ENCODE measurements around the gene P2RX4. TPM values are rescaled to one million over a fixed set of nuclear protein-coding genes. Genes with fewer than 3 reads are reported as not detected.

P2RX4 gene
- polyA plus RNA-seq, 1 donor: 91.9 TPM

DNA sequence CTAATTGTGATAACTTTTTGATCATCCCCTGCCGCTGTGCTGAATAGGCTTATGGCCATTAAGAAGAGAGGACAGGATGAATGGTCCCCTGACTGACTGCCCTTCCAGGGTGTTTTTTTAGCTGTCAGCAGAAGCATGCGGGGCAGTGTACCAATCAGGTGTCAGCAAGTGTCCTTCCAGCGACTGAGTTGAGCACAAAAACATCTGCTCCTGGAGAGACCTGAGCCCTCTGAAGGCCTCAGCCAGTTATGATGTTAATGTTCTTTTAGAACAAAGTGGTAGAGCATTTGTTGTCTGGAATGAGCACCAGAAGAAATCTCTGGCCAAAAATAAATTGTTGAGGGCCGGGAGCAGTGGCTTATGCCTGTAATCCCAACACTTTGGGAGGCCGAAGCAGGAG lies 39.8 kb upstream of the P2RX4 start:
- Histone ChIP-seq H3K36me3 (ENCODE audit: control insufficient read depth, insufficient read depth, low read length) (no peaks in the 10 kb centered on the region), H3K9me3 (ENCODE audit: control insufficient read depth, low read depth, low read length) (no peaks in the 10 kb centered on the region), H3K4me1 (ENCODE audit: control insufficient read depth, insufficient read depth, low read length) (no peaks in the 10 kb centered on the region), H3K27ac (ENCODE audit: low read length) (no peak overlapping the region), H3K27me3 (ENCODE audit: control insufficient read depth, insufficient read depth, low read length) (no peaks in the 10 kb centered on the region), H3K4me3 (ENCODE audit: low read length) (no peak overlapping the region)
- no CpG with 5 or more reads among the region's 5 CpGs for WGBS (ENCODE audit: insufficient coverage, low lambda C conversion rate)
- DNase-seq: no peak

DNA sequence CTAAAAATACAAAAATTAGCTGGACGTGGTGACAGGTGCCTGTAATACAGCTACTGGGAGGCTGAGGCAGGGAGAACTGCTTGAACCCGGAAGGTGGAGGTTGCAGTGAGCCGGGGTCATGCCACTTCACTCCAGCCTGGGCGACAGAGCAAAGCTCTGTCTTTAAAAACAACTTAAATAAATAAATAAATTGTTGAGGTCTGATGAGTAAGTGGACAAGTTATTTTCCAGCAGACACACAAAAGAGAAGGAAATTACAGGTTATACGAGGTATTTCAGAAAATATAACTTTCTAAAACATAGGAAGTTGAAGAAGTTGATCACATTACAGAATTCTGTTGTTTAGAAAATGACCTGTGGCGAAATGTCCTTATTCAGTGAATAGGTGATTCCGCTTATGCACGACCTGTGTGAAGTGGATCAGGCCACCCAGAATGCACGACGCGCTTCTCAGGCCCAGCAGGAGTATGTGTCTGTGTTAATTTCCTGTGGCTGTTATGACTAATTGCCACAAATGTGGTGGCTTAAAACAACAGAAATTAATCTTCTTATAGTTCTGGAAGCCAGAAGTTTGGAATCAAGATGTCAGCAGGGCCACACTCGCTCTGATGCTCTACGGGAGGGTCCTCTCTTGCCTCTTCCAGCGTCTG lies 39.2 kb upstream of the P2RX4 start:
- DNase-seq: no peak
- no CpG with 5 or more reads among the region's 14 CpGs for WGBS (ENCODE audit: insufficient coverage, low lambda C conversion rate)
- no peak overlapping the region for H3K4me3 ChIP-seq (ENCODE audit: low read length)
- H3K36me3 ChIP-seq (ENCODE audit: control insufficient read depth, insufficient read depth, low read length): no peaks in the 10 kb centered on the region
- no peaks in the 10 kb centered on the region for H3K4me1 ChIP-seq (ENCODE audit: control insufficient read depth, insufficient read depth, low read length)
- no peaks in the 10 kb centered on the region for H3K27me3 ChIP-seq (ENCODE audit: control insufficient read depth, insufficient read depth, low read length)
- no peaks in the 10 kb centered on the region for H3K9me3 ChIP-seq (ENCODE audit: control insufficient read depth, low read depth, low read length)
- no peak overlapping the region for H3K27ac ChIP-seq (ENCODE audit: low read length)

DNA sequence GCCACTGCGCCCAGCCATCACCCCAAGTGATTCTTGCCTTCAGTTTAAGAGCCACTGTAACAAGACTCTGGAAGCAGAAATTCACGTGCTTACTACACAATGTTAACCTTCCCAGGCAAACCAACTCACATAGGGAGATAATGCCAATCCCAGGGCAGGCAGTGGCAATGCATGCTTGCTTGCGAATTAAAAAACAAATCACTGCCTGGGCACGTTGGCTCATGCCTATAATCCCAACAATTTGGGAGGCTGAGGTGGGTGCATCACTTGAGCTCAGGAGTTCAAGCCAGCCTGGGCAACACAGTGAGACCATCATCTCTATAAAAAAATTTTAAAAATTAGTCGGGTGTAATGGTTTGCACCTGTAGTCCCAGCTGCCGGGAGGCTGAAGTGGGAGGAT lies 37.8 kb upstream of the P2RX4 start:
- no peaks in the 10 kb centered on the region for H3K27me3 ChIP-seq (ENCODE audit: control insufficient read depth, insufficient read depth, low read length)
- no CpG with 5 or more reads among the region's 6 CpGs for WGBS (ENCODE audit: insufficient coverage, low lambda C conversion rate)
- H3K36me3 ChIP-seq (ENCODE audit: control insufficient read depth, insufficient read depth, low read length): no peaks in the 10 kb centered on the region
- no peak for DNase-seq
- H3K4me1 ChIP-seq (ENCODE audit: control insufficient read depth, insufficient read depth, low read length): no peaks in the 10 kb centered on the region
- H3K27ac ChIP-seq (ENCODE audit: low read length): no peak overlapping the region
- no peak overlapping the region for H3K4me3 ChIP-seq (ENCODE audit: low read length)
- H3K9me3 ChIP-seq (ENCODE audit: control insufficient read depth, low read depth, low read length): no peaks in the 10 kb centered on the region

DNA sequence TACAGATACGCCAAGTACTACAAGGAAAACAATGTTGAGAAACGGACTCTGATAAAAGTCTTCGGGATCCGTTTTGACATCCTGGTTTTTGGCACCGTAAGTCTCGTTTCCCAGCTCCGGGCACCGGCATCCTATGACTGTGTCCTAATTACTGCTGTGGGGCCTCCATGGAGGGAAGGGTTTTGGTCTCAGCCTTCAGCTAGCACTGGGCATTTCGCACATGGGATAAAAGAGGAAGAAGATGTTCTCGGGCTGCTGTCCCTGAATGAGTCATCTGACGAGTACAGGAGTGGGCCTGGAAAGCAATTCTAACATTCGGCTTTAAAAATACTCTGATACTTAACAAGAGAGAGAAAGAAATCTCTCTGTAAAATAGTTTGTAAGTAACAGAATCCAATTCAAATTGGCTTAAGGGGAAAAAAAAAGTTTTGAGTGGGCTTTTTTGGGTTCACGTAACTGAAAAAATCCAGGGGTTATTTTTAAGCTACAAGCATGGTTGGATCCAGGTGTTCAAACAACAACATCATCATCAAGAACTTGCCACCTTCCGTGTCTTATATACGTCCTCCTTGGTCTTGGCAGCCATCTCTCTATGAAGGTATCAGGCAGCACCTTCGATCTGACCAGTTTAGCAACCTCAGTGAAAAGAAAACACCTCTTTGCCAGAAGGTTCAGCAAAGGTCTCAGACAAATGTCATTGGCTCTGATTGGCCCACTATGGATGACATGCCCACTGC lies 34.4 kb upstream of the P2RX4 start:
- H3K9me3 ChIP-seq (ENCODE audit: control insufficient read depth, low read depth, low read length): no peaks in the 10 kb centered on the region
- H3K36me3 ChIP-seq (ENCODE audit: control insufficient read depth, insufficient read depth, low read length): no peaks in the 10 kb centered on the region
- no peak overlapping the region for H3K4me3 ChIP-seq (ENCODE audit: low read length)
- WGBS (ENCODE audit: insufficient coverage, low lambda C conversion rate): 100% methylated on average over 2 of the region's 16 CpGs
- no peaks in the 10 kb centered on the region for H3K27me3 ChIP-seq (ENCODE audit: control insufficient read depth, insufficient read depth, low read length)
- no peak for DNase-seq
- H3K27ac ChIP-seq (ENCODE audit: low read length): no peak overlapping the region
- H3K4me1 ChIP-seq (ENCODE audit: control insufficient read depth, insufficient read depth, low read length): no peaks in the 10 kb centered on the region

DNA sequence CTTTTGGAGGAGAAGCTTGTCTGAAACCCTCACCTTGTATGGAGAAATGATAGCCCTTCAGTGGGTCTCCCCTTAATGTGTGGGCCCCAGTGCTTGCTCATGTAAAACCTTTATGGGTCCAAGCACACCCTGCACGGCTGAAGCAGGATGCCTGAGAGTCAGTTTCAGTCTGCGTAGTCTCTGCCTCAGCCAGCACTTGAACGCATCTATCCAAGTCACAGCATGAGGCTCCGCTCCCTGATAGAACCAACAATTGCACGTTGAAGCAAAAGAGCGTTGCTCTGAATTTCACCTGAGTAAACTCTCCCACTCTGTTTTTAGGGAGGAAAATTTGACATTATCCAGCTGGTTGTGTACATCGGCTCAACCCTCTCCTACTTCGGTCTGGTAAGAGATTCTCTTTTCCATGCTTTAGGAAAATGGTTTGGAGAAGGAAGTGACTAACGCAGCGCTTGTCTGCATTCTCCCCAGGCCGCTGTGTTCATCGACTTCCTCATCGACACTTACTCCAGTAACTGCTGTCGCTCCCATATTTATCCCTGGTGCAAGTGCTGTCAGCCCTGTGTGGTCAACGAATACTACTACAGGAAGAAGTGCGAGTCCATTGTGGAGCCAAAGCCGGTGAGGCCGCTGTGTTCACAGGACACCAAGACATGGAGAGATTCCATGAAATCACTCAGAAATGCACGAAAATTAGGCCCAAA lies 33.0 kb upstream of the P2RX4 start:
- Histone ChIP-seq H3K4me1 (ENCODE audit: control insufficient read depth, insufficient read depth, low read length) (no peaks in the 10 kb centered on the region), H3K9me3 (ENCODE audit: control insufficient read depth, low read depth, low read length) (no peaks in the 10 kb centered on the region), H3K27ac (ENCODE audit: low read length) (no peak overlapping the region), H3K27me3 (ENCODE audit: control insufficient read depth, insufficient read depth, low read length) (no peaks in the 10 kb centered on the region), H3K36me3 (ENCODE audit: control insufficient read depth, insufficient read depth, low read length) (no peaks in the 10 kb centered on the region), H3K4me3 (ENCODE audit: low read length) (no peak overlapping the region)
- DNase-seq: no peak
- WGBS (ENCODE audit: insufficient coverage, low lambda C conversion rate): 100% methylated on average over 1 of the region's 19 CpGs

DNA sequence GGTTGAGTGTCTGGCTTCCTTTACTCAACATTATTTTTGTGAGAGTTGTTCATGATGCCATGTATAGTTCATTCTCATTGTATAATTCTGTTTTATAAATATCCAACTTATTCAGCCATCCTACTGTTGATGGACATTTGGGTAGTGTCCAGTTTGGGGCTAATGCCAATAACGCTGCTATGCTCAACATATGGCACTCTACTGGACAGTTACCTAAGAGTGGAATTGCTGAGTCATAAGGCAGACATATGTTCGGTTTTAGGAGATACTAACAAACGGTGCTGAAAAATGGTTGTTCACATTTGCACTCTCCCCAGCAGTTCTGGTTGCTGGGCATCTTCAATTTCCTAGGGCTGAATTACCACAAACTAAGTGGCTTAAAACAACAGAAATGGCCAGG lies 28.7 kb upstream of the P2RX4 start:
- WGBS (ENCODE audit: insufficient coverage, low lambda C conversion rate): no CpG with 5 or more reads among the region's 3 CpGs
- H3K36me3 ChIP-seq (ENCODE audit: control insufficient read depth, insufficient read depth, low read length): no peaks in the 10 kb centered on the region
- H3K27me3 ChIP-seq (ENCODE audit: control insufficient read depth, insufficient read depth, low read length): no peaks in the 10 kb centered on the region
- no peak for DNase-seq
- H3K9me3 ChIP-seq (ENCODE audit: control insufficient read depth, low read depth, low read length): no peaks in the 10 kb centered on the region
- H3K4me1 ChIP-seq (ENCODE audit: control insufficient read depth, insufficient read depth, low read length): no peaks in the 10 kb centered on the region
- no peak overlapping the region for H3K27ac ChIP-seq (ENCODE audit: low read length)
- no peak overlapping the region for H3K4me3 ChIP-seq (ENCODE audit: low read length)

DNA sequence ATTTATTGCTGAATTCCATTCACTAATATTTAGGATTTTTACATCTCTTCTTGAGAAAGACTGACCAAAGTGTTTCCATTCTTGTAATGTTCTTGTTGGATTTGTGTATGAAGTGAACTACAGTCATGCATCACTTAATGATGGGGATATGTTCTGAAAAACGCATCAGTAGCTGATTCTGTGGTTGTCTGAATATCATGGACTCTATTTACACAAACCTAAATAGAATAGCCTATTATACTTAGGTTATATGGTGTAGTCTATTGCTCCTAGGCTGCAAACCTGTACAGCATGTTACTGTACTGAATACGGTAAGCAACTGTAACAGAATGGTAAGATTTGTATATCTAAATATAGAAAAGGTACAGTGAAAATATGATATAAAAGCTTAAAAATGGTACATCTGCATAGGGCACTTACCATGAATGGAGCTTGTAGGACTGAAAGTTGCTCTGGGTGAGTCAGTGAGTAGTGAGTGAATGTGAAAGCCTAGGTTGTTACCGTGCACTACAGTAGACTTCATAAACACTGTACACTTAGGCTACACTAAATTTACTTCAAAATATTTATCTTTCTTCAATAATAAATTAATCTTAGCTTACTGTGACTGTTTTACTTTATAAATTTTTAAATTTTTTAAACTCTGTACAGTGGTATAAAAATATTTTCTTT lies 27.6 kb upstream of the P2RX4 start:
- Histone ChIP-seq H3K4me3 (ENCODE audit: low read length) (no peak overlapping the region), H3K4me1 (ENCODE audit: control insufficient read depth, insufficient read depth, low read length) (no peaks in the 10 kb centered on the region), H3K9me3 (ENCODE audit: control insufficient read depth, low read depth, low read length) (no peaks in the 10 kb centered on the region), H3K27me3 (ENCODE audit: control insufficient read depth, insufficient read depth, low read length) (no peaks in the 10 kb centered on the region), H3K27ac (ENCODE audit: low read length) (no peak overlapping the region), H3K36me3 (ENCODE audit: control insufficient read depth, insufficient read depth, low read length) (no peaks in the 10 kb centered on the region)
- WGBS (ENCODE audit: insufficient coverage, low lambda C conversion rate): 83% methylated on average over 1 of the region's 3 CpGs
- DNase-seq: no peak

DNA sequence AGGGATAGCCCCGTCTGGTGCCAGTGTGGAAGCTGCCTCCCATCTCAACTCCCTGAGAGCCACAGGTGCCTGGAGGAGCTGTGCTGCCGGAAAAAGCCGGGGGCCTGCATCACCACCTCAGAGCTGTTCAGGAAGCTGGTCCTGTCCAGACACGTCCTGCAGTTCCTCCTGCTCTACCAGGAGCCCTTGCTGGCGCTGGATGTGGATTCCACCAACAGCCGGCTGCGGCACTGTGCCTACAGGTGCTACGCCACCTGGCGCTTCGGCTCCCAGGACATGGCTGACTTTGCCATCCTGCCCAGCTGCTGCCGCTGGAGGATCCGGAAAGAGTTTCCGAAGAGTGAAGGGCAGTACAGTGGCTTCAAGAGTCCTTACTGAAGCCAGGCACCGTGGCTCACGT lies 25.5 kb upstream of the P2RX4 start:
- WGBS (ENCODE audit: insufficient coverage, low lambda C conversion rate): no CpG with 5 or more reads among the region's 15 CpGs

DNA sequence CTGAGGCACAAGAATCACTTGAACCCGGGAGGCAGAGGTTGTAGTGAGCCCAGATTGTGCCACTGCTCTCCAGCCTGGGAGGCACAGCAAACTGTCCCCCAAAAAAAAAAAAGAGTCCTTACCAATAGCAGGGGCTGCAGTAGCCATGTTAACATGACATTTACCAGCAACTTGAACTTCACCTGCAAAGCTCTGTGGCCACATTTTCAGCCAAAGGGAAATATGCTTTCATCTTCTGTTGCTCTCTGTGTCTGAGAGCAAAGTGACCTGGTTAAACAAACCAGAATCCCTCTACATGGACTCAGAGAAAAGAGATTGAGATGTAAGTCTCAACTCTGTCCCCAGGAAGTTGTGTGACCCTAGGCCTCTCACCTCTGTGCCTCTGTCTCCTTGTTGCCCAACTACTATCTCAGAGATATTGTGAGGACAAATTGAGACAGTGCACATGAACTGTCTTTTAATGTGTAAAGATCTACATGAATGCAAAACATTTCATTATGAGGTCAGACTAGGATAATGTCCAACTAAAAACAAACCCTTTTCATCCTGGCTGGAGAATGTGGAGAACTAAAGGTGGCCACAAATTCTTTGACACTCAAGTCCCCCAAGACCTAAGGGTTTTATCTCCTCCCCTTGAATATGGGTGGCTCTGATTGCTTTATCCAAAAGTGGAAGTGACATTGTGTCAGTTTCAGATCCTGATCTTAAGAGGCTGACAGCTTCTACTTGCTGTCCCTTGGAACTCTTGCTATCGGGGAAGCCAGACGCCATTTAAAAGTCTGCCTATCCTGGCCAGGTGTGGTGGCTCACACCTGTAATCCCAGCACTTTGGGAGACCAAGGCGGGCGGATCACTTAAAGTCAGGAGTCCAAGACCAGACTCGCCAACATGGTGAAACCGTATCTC lies 24.7 kb upstream of the P2RX4 start:
- Histone ChIP-seq H3K9me3 (ENCODE audit: control insufficient read depth, low read depth, low read length) (no peaks in the 10 kb centered on the region), H3K27me3 (ENCODE audit: control insufficient read depth, insufficient read depth, low read length) (no peaks in the 10 kb centered on the region), H3K4me3 (ENCODE audit: low read length) (no peak overlapping the region), H3K27ac (ENCODE audit: low read length) (no peak overlapping the region), H3K36me3 (ENCODE audit: control insufficient read depth, insufficient read depth, low read length) (no peaks in the 10 kb centered on the region), H3K4me1 (ENCODE audit: control insufficient read depth, insufficient read depth, low read length) (no peaks in the 10 kb centered on the region)
- DNase-seq: no peak
- WGBS (ENCODE audit: insufficient coverage, low lambda C conversion rate): no CpG with 5 or more reads among the region's 7 CpGs

More for the DNA sequence above, 25.5 kb upstream of the P2RX4 start:
- no peak for DNase-seq
- Histone ChIP-seq H3K9me3 (ENCODE audit: control insufficient read depth, low read depth, low read length) (no peaks in the 10 kb centered on the region), H3K27me3 (ENCODE audit: control insufficient read depth, insufficient read depth, low read length) (no peaks in the 10 kb centered on the region), H3K27ac (ENCODE audit: low read length) (no peak overlapping the region), H3K36me3 (ENCODE audit: control insufficient read depth, insufficient read depth, low read length) (no peaks in the 10 kb centered on the region), H3K4me3 (ENCODE audit: low read length) (no peak overlapping the region), H3K4me1 (ENCODE audit: control insufficient read depth, insufficient read depth, low read length) (no peaks in the 10 kb centered on the region)
